Anterior cingulate cortex (tissue), 58 donors: ENCODE data around the gene CRIM1.
"Not testable (repeated sequence)": the region's sequence is repeated elsewhere in the genome, so short reads cannot be mapped to it uniquely, and the experiment has no call there.

Experiments
- DNase-seq, 58 donors: peaks; one replicate each; lab custom pipeline; 2025; lab: John Stamatoyannopoulos, UW

Gene CRIM1

GRCh38 chr2:36355151-36355889 is at the start of gene CRIM1:
TSS of gene CRIM1 (plus strand) at chr2:36355778. CDS start at chr2:36356293, 515 bp downstream.
- DNase-seq = peak in 57 of 58 donors; percentile 49 to 90 (median 79)

DNA sequence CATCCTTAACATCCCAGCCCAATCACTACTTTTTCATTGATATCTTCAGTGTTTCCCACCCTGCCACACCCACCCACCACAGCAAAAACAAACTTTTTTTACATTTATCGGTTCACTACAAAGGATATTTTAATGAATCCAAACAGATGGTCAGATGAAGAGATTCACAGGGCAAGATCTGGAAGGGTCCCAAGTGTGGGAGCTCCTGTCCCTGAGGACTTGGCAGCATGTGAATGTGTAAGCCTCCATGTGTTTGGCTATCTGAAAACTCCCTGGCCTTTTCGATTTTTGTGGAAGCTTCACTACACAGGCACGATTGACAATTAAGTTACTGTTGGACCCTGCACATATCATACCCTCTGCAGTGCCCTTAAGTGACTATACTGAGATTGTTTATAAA is 48.1 kb upstream of the CRIM1 start:
- no peak for DNase-seq

- DNase-seq = not testable (repeated sequence)
Observed at GRCh38 chr2:36310444-36310843, 45.1 kb upstream of the CRIM1 start.

DNA sequence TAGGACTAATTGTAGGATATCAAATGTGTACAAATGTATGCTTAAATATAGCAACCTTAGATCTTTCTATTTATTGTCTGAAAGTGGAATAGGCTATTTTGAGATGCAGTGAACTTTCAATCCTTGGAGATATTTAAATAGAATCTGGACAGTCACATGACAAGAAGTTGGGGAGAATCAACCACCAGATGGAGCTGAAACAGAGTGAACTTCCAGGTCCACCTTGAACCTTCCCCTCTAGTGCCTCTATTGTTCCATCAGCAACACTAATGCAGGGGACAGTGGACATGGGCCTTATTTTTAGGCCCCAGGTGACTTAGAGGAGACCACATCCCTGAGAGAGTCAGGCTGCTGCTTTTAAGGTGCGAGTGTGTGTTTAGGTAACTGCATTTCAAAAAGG is 37.0 kb upstream of the CRIM1 start:
- no peak for DNase-seq

- DNase-seq = peak in 8 of 58 donors; percentile 0 to 27 (median 4)
Observed at GRCh38 chr2:36322108-36322507, 33.5 kb upstream of the CRIM1 start.

GRCh38 chr2:36326286-36326685 is 29.3 kb upstream of the CRIM1 start:
- no peak for DNase-seq

- peak in 4 of 58 donors; percentile 2 to 23 (median 4) for DNase-seq
Observed at GRCh38 chr2:36329251-36329650, 26.3 kb upstream of the CRIM1 start.

DNA sequence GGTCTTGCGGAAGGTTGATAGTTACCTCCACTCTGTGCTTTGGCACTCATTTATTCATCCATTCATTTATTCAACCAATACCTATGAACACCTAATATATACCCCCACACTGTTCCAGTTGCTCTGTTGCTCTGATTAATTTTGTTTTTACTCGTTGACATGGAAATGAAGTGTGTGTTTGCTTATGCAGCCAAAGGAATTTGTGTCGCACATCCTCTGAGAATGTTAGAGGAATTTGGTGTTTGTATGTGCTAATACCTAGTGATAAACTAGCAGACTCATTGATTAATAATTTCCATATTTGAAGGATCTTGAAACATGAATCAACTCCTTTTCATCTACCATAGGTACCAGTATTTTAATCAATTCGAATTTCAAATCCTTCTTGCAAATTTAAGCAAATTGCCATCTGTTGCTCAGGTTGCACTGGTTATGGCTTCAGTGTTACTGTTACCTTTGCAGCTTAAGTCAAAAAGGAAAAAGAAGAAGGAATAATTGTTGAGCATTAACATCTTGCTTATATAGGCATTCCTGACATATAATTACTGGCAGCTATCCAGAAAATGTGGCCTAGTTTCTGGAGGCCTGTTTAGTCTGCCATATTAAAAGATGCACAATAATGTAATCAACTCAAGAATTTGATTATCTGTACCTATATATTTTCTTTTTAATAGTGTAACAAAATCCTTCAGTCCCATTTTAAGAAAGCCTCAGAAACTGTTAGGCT is 25.7 kb upstream of the CRIM1 start:
- no peak for DNase-seq

- peak in 1 of 58 donors; percentile 4 for DNase-seq
Observed at GRCh38 chr2:36330473-36331395, 24.8 kb upstream of the CRIM1 start.

- no peak for DNase-seq
Observed at GRCh38 chr2:36333350-36334012, 22.1 kb upstream of the CRIM1 start.

DNA sequence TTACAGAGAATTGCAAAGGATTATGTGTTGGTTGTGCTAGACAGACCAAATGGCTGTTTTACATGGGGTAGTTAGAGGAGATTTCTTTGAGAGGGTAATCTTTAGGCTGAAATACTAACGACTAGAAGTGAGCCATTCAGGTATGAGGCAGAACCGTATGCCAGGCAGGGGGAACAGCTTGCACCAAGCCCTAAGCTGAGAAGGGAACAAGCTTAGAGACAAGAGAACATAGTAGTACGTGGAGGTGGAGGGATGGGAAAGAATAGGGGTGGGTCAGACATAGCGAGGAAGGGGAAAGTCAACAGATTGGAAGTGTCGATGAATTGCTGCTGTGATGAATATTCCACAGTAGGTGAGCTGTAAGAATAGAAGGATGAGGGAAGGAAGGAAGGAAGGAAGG is 20.0 kb upstream of the CRIM1 start:
- DNase-seq = no peak

DNA sequence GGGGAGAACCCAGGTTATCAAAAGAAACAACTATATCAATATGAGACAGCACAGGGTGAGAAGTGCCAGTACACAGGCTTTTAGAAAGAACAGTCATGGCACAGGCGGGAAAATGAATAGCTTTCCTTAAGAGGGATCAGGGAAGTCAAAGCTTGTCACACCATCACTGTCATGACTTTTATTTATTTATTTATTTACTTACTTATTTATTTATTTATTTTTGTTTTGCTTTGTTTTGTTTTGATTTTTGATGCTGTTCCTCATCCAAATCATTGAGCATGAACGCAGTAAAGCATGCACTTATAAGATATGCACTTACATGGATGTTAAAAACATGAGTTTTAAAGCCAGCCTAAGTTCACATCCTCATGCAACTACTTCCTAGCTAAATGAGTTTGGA is 19.3 kb upstream of the CRIM1 start:
- DNase-seq = no peak

GRCh38 chr2:36337354-36337753 is 18.2 kb upstream of the CRIM1 start:
- DNase-seq = no peak

GRCh38 chr2:36338124-36338826 is 17.3 kb upstream of the CRIM1 start:
- no peak for DNase-seq

- DNase-seq = no peak
Observed at GRCh38 chr2:36338827-36339145, 16.8 kb upstream of the CRIM1 start.

DNA sequence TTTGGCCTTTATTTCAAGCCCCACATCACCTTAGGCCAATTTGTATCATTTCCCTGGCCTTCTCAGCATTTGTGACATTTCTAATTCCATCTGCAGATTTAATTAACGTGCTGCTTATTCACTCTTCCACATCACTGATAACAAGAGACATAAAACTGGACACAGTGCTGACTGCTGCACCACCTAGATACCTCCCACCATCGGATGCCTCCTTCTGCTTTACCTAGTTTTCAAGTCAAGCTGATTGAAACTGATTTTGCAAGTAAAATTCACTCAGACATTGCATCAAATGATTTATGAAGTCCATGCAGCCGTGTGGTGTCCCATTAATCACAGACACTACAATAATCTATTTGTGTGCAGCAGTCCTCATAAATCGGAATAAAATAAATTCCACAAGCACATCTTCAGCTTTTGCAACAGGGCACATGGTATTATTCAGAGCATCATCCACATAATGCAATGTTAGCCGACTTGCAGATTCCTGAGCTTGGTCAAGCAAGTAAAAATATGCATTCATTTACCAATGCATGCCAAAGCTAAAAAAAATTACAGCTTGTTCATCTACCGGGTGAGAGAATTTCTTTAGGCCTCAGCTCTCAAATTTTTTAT is 15.9 kb upstream of the CRIM1 start:
- no peak for DNase-seq

GRCh38 chr2:36343606-36344005 is 12.0 kb upstream of the CRIM1 start:
- DNase-seq = no peak

GRCh38 chr2:36348721-36349120 is 6.9 kb upstream of the CRIM1 start:
- DNase-seq = no peak

GRCh38 chr2:36351291-36351690 is 4.3 kb upstream of the CRIM1 start:
- DNase-seq = no peak
